Measurements from ENCODE around the gene LRCOL1.

- TF ChIP-seq, protein P1, sequence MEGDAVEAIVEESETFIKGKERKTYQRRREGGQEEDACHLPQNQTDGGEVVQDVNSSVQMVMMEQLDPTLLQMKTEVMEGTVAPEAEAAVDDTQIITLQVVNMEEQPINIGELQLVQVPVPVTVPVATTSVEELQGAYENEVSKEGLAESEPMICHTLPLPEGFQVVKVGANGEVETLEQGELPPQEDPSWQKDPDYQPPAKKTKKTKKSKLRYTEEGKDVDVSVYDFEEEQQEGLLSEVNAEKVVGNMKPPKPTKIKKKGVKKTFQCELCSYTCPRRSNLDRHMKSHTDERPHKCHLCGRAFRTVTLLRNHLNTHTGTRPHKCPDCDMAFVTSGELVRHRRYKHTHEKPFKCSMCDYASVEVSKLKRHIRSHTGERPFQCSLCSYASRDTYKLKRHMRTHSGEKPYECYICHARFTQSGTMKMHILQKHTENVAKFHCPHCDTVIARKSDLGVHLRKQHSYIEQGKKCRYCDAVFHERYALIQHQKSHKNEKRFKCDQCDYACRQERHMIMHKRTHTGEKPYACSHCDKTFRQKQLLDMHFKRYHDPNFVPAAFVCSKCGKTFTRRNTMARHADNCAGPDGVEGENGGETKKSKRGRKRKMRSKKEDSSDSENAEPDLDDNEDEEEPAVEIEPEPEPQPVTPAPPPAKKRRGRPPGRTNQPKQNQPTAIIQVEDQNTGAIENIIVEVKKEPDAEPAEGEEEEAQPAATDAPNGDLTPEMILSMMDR (IDR thresholded peaks at IDR 0.05; ENCODE audit: low read length): peak; percentile 47
- no peak for TF ChIP-seq EZH2 (optimal IDR thresholded peaks at IDR 0.05; ENCODE audit: low read depth, low read length)
Observed at GRCh38 chr12:132560614-132561426, 49.6 kb downstream of the LRCOL1 start.
